ENCODE measurements around the gene PKD1L1. TPM values are rescaled to one million over a fixed set of nuclear protein-coding genes. Genes with fewer than 3 reads are reported as not detected.

The PKD1L1 gene
- total and polyA plus RNA-seq, 8 donors: 0.13 to 0.67 (median 0.34) TPM

DNA sequence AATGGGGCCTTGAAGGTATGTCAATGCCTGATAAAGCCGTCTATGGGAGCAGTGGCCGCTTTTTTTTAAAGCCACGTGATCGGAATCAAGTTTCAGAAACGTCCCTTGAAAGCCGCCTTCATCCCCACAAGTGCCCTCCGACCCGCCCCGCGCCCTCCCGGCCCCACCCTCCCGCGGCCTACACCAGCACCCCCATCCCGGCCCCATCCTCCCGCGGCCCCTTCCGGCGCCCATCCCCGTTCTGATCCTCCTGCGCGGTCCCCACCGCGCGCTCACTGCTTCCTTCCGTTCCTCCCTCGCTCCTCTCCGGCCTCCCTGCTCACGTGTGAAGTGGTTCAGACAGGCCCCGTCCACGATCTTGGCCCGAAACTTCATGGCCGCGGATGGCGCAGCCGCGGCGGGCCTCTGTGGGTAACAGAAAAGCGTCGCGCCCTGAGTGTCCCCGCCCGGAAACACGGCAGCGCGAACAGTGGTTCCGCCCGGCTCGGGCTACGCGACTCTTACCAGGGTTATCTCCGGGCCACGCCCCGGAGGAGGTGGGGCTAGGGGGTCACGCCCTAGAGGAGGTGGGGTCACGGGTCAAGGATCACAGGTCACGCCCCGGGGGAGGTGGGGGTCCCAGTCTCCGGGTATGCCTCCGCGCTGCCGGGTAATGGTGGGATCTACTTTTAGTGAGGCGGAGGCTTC is 31.0 kb upstream of the PKD1L1 start, which contains the start of gene HUS1:
Gene HUS1, minus strand, starts transcription at position 471 of the 687 bp plus-strand sequence. Its CDS starts 96 bp downstream, at position 375.
- Histone ChIP-seq H3K9me3 (no peaks in the 10 kb centered on the region), H3K36me3 (peaks cover 4 to 41% of the 10 kb centered on the region in 2 donors), H3K27ac (peak within 1 kb of the TSS; percentile 65 to 91), H3K4me3 (peak within 1 kb of the TSS; percentile 50 to 53), H3K27me3 (no peaks in the 10 kb centered on the region), H3K4me1 (peaks cover 0 to 25% of the 10 kb centered on the region in 2 donors)
- peak; percentile 100 for ATAC-seq
- intact Hi-C loops (cut with DNase I): no loop called here
- DNase-seq: peak; percentile 80 to 97 (median 90)
- TF ChIP-seq, protein P1, sequence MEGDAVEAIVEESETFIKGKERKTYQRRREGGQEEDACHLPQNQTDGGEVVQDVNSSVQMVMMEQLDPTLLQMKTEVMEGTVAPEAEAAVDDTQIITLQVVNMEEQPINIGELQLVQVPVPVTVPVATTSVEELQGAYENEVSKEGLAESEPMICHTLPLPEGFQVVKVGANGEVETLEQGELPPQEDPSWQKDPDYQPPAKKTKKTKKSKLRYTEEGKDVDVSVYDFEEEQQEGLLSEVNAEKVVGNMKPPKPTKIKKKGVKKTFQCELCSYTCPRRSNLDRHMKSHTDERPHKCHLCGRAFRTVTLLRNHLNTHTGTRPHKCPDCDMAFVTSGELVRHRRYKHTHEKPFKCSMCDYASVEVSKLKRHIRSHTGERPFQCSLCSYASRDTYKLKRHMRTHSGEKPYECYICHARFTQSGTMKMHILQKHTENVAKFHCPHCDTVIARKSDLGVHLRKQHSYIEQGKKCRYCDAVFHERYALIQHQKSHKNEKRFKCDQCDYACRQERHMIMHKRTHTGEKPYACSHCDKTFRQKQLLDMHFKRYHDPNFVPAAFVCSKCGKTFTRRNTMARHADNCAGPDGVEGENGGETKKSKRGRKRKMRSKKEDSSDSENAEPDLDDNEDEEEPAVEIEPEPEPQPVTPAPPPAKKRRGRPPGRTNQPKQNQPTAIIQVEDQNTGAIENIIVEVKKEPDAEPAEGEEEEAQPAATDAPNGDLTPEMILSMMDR (IDR thresholded peaks at IDR 0.05): no peak

DNA sequence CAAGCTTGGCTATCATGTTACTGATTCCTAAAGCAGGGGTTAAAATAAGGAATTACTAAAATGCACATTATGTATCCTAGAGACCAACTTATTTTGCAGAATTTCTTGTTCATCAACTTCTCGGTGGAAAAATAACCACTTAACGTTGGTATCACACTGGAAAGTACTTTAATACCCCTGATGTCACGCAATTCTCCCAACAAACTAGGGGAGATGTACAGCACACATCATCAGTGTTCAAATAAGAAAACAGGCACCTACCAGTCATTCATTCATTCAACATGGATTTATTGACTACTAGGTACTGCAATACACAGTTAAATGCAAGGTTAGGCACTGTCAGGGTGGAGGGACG is 30.5 kb upstream of the PKD1L1 start:
- H3K4me1 ChIP-seq: peaks cover 0 to 25% of the 10 kb centered on the region in 2 donors
- H3K4me3 ChIP-seq: peak overlapping the region; percentile 50 to 53
- peak overlapping the region; percentile 65 to 91 for H3K27ac ChIP-seq
- H3K27me3 ChIP-seq: no peaks in the 10 kb centered on the region
- DNase-seq (no peak), ATAC-seq (no peak)
- intact Hi-C loops (cut with DNase I): no loop called here
- peaks cover 4 to 46% of the 10 kb centered on the region in 2 donors for H3K36me3 ChIP-seq
- no peaks in the 10 kb centered on the region for H3K9me3 ChIP-seq
- TF ChIP-seq, protein P1 (IDR thresholded peaks at IDR 0.05): no peak

DNA sequence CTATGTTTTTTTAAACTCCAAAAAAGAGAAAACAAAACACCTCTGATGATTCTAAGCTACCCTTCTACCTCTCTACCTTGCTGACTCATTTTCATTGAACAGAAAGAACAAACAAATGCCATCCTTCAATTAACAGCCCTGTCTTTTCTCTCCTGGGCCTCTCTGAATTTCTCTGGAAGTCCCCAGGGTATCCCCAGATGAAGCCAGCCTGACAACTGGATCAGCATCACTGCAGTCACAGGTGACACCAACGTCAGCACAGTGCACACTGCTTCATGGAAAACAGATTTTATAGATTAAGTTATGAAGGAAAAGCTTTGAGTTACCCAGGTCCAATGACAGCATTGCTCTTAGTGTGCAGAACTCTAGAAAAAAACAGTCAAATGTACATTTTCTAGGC is 25.5 kb upstream of the PKD1L1 start:
- intact Hi-C loops (cut with DNase I): no loop called here
- H3K4me1 ChIP-seq: peaks cover 0 to 46% of the 10 kb centered on the region in 2 donors
- no peaks in the 10 kb centered on the region for H3K27me3 ChIP-seq
- no peak overlapping the region for H3K27ac ChIP-seq
- H3K36me3 ChIP-seq: peaks cover 4 to 66% of the 10 kb centered on the region in 2 donors
- ATAC-seq (no peak), DNase-seq (no peak)
- H3K9me3 ChIP-seq: no peaks in the 10 kb centered on the region
- TF ChIP-seq, protein P1 (IDR thresholded peaks at IDR 0.05): no peak
- H3K4me3 ChIP-seq: no peak overlapping the region

DNA sequence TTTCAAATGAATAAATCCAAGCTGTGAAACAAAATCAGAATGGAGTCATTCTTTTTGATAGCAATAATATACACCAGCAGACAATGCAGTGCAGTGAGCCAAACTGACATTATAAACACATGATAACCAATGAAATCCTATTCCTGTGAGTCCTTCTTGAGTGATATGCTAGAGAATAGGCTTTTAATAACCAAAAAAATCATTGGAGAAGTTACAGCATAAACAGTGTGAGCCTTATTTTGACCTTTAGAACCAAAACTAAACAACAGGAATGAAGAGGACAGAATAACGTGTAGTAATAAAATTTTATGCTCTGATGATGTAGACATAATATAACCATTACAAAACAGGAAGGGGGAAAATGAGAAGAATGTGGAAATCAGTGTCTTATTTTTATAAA is 22.5 kb upstream of the PKD1L1 start:
- Histone ChIP-seq H3K27me3 (no peaks in the 10 kb centered on the region), H3K9me3 (no peaks in the 10 kb centered on the region), H3K27ac (peak overlapping the region; percentile 51 to 86), H3K4me1 (peaks cover 0 to 26% of the 10 kb centered on the region in 2 donors), H3K36me3 (peaks cover 4 to 69% of the 10 kb centered on the region in 2 donors), H3K4me3 (no peak overlapping the region)
- TF ChIP-seq, protein P1 (IDR thresholded peaks at IDR 0.05): no peak
- intact Hi-C loops (cut with DNase I): no loop called here
- ATAC-seq: peak; percentile 17
- DNase-seq: no peak

DNA sequence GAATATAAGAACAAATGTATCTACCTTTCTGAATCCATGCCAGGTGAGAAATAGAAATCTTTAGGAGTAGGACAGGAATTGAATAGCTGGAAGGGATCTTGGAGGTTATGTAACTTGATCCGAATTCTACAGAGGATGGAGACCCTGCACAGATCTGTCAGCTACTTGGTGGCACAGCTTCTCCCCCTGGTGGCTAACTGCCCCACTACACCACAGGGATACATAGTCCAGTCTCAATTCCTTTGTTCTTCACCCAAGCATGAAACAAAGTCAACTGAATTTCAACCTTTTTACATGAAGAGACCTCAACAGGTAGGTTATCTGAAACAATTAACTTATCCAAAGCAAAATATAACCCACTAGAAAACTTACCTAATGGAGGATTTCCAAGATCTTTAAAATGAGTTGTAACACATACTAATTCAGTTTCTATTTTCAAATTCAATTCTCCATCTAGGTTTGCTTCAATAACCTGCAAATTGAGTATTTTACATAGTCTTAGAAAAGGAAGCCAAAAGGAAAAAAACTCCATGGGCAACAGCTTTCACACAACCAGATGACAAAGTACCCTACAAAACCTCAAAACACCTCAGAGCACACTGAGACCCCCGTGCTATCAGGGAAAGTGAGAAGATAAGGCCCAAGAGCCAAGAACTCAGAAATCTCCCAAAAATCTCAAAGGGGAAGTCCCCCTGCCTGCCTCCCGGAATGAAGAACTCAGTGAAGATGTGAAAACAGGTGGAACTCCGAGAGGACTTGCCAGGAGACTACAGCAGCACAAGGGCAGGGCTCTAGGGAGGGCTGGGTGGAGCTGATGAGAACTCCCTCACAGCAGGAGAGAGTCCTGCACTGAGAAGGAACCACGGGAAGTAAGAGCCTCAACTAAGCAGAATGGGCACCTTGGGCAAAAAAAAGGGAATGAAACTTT is 20.8 kb upstream of the PKD1L1 start:
- TF ChIP-seq, protein P1 (IDR thresholded peaks at IDR 0.05): peak; percentile 80 to 83
- H3K4me1 ChIP-seq: peaks cover 0 to 26% of the 10 kb centered on the region in 2 donors
- H3K27ac ChIP-seq: peak overlapping the region in 1 of 2 donors; percentile 86
- H3K4me3 ChIP-seq: no peak overlapping the region
- DNase-seq (peak in 3 of 4 donors; percentile 43 to 76 (median 46)), ATAC-seq (peak; percentile 80)
- H3K9me3 ChIP-seq: no peaks in the 10 kb centered on the region
- no peaks in the 10 kb centered on the region for H3K27me3 ChIP-seq
- intact Hi-C loops (cut with DNase I): no loop called here
- peaks cover 3 to 69% of the 10 kb centered on the region in 2 donors for H3K36me3 ChIP-seq
